Measurements from ENCODE around the gene NTHL1. TPM values are rescaled to one million over a fixed set of nuclear protein-coding genes. Genes with fewer than 3 reads are reported as not detected.

Gene NTHL1
- total and polyA plus RNA-seq, 10 donors: 9.6 to 52.1 (median 27.0) TPM

- TF ChIP-seq CTCF (IDR thresholded peaks at IDR 0.05 in 8 of 11, conservative IDR thresholded peaks at IDR 0.05 in 3 of 11) (no peak), POLR2A (IDR thresholded peaks at IDR 0.05) (no peak), POLR2AphosphoS5 (IDR thresholded peaks at IDR 0.05) (no peak)
- H3K9me3 ChIP-seq: no peaks in the 10 kb centered on the region
- intact Hi-C loops (cut with DNase I; ENCODE audit: low total_unique reads): no loop called here
- H3K4me1 ChIP-seq: peaks cover 0 to 18% (median 9%) of the 10 kb centered on the region in 6 donors
- no peaks in the 10 kb centered on the region for H3K27me3 ChIP-seq (replicated peaks in 1 of 7)
- DNase-seq: no peak
- WGBS, 5 donors: 94 to 98% (median 97%) methylated on average over 6 to 7 of the region's 7 CpGs
- no peak overlapping the region for H3K4me3 ChIP-seq
- H3K36me3 ChIP-seq: peaks cover 0 to 100% (median 94%) of the 10 kb centered on the region in 6 donors
- H3K27ac ChIP-seq: no peak overlapping the region
These were observed 30.5 kb upstream of the NTHL1 start for GRCh38 chr16:2078096-2078495.

- no peaks in the 10 kb centered on the region for H3K9me3 ChIP-seq
- TF ChIP-seq POLR2A (IDR thresholded peaks at IDR 0.05): no peak
- TF ChIP-seq POLR2AphosphoS5 (IDR thresholded peaks at IDR 0.05): no peak
- no peak for TF ChIP-seq CTCF (IDR thresholded peaks at IDR 0.05 in 8 of 11, conservative IDR thresholded peaks at IDR 0.05 in 3 of 11)
- H3K36me3 ChIP-seq: peaks cover 0 to 100% (median 94%) of the 10 kb centered on the region in 6 donors
- DNase-seq: no peak
- no peak overlapping the region for H3K4me3 ChIP-seq
- 90 to 97% (median 95%) methylated on average over 13 to 21 of the region's 21 CpGs for WGBS, 5 donors
- H3K27me3 ChIP-seq (replicated peaks in 1 of 7): no peaks in the 10 kb centered on the region
- intact Hi-C loops (cut with DNase I; ENCODE audit: low total_unique reads): no loop called here
- no peak overlapping the region for H3K27ac ChIP-seq
- H3K4me1 ChIP-seq: peaks cover 0 to 14% (median 7%) of the 10 kb centered on the region in 6 donors
These were observed 30.1 kb upstream of the NTHL1 start for GRCh38 chr16:2077696-2078095.

GRCh38 chr16:2077016-2077415, 29.4 kb upstream of the NTHL1 start:
- H3K9me3 ChIP-seq: no peaks in the 10 kb centered on the region
- DNase-seq: no peak
- H3K27me3 ChIP-seq (replicated peaks in 1 of 7): no peaks in the 10 kb centered on the region
- H3K4me1 ChIP-seq: peaks cover 0 to 7% (median 3%) of the 10 kb centered on the region in 6 donors
- intact Hi-C loops (cut with DNase I; ENCODE audit: low total_unique reads): no loop called here
- H3K36me3 ChIP-seq: peaks cover 0 to 100% (median 94%) of the 10 kb centered on the region in 6 donors
- WGBS, 5 donors: 92 to 98% (median 95%) methylated on average over 17 of the region's 17 CpGs
- TF ChIP-seq POLR2AphosphoS5 (IDR thresholded peaks at IDR 0.05): no peak
- TF ChIP-seq CTCF (IDR thresholded peaks at IDR 0.05 in 8 of 11, conservative IDR thresholded peaks at IDR 0.05 in 3 of 11): no peak
- TF ChIP-seq POLR2A (IDR thresholded peaks at IDR 0.05): no peak
- H3K27ac ChIP-seq: no peak overlapping the region
- H3K4me3 ChIP-seq: no peak overlapping the region

GRCh38 chr16:2076072-2076865, 28.6 kb upstream of the NTHL1 start:
- TF ChIP-seq POLR2AphosphoS5 (IDR thresholded peaks at IDR 0.05) (no peak), POLR2A (IDR thresholded peaks at IDR 0.05) (no peak), CTCF (IDR thresholded peaks at IDR 0.05 in 8 of 11, conservative IDR thresholded peaks at IDR 0.05 in 3 of 11) (no peak)
- Histone ChIP-seq H3K27ac (no peak overlapping the region), H3K4me3 (no peak overlapping the region), H3K4me1 (peaks cover 0 to under 1% (median 0%) of the 10 kb centered on the region in 6 donors), H3K9me3 (no peaks in the 10 kb centered on the region), H3K27me3 (replicated peaks in 1 of 7) (no peaks in the 10 kb centered on the region), H3K36me3 (peaks cover 0 to 100% (median 94%) of the 10 kb centered on the region in 6 donors)
- no peak for DNase-seq
- intact Hi-C loops (cut with DNase I; ENCODE audit: low total_unique reads): no loop called here
- whole genome bisulfite sequencing, 5 donors: 90 to 98% (median 97%) methylated on average over 19 to 28 of the region's 28 CpGs

Measured in spleen (tissue), 11 donors.